Vagina (tissue), 2 donors: ENCODE measurements around the gene AMER3. TPM values are rescaled to one million over a fixed set of nuclear protein-coding genes. Genes with fewer than 3 reads are reported as not detected.
A peak's percentile ranks its signal among the peaks of the same experiment; 100 is the strongest.

ENCODE experiments used
- DNase-seq, 2 donors: peaks; one replicate each; pipeline ENCODE4 v3.0.0-alpha.2; 2017; ENCODE audit errors: extremely low spot score in 2 of 2
- H3K27ac ChIP-seq: fragments of 200-600 bp; sonication (generic); one replicate; pipeline ENCODE4 v1.5.1; 2019
- H3K27me3 ChIP-seq: fragments of 200-600 bp; sonication (generic); one replicate; pipeline ENCODE4 v1.5.1; 2019
- H3K36me3 ChIP-seq, 2 donors: fragments of 200-600 bp; sonication (generic); one replicate each; pipeline ENCODE4 v1.5.1; 2017 to 2019
- H3K4me1 ChIP-seq: fragments of 200-600 bp; sonication (generic); one replicate; pipeline ENCODE4 v1.5.1; 2019
- H3K4me3 ChIP-seq, 2 donors: fragments of 200-600 bp; sonication (generic); 1 replicate in 1 of 2; 2 replicates in 1 of 2; pipeline ENCODE4 v1.5.1; 2016 to 2019
- H3K9me3 ChIP-seq: fragments of 200-600 bp; sonication (generic); one replicate; pipeline ENCODE4 v1.5.1; 2019
- POLR2A ChIP-seq, 2 donors: fragments of 450-650 bp; IDR thresholded peaks; one replicate each; pipeline ENCODE4 v1.6.1; 2017; ENCODE audit warnings: antibody characterized with exemption in 2 of 2, mild to moderate bottlenecking in 2 of 2, moderate library complexity in 2 of 2
- POLR2AphosphoS5 ChIP-seq, 2 donors: sonication (generic); formaldehyde crosslinking; IDR thresholded peaks; one replicate each; pipeline ENCODE4 v1.9.0; 2017; ENCODE audit warnings: antibody characterized with exemption in 2 of 2, mild to moderate bottlenecking in 2 of 2, low read depth in 1 of 2; ENCODE audit not compliant: insufficient read depth in 1 of 2
- intact Hi-C: fragments of 100-400 bp; cut with DNase I; formaldehyde crosslinking; loops from one replicate; pipeline ENCODE4 v1.15.1; 2023
- total RNA-seq: library from RNA; depleted of rRNA; stranded (reverse); fragments of >200 nt; gene quantifications from one replicate; pipeline ENCODE4 v1.2.3, GENCODE V29; 2016
- TF ChIP-seq, protein P1 (sequence below), 3 experiments: fragments of 450-650 bp in 2 of 3; fragments of 200-600 bp in 1 of 3; sonication (generic) in 1 of 3; IDR thresholded peaks; one replicate each; pipeline ENCODE4 v1.5.1; 2017 to 2019; ENCODE audit warnings: antibody characterized with exemption in 3 of 3, mild to moderate bottlenecking in 2 of 3, moderate library complexity in 2 of 3

The AMER3 gene
- total RNA-seq, 1 donor from 2014 or later = not detected

DNA sequence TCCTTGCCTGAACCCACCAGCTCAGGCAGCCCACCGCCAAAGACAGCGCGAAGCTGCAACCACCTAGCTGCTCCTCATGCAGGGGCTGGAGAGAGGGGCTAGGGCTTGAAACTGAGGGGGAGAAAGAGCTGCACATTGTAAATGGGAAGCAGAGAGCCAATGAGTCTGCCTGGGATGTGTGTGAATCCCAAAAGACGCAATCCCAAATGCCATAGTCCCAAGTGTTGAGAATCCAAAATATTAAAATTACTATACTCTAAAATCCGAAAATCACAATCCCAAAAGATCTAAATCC is 9.4 kb downstream of the AMER3 start:
- Histone ChIP-seq H3K4me3 (no peak overlapping the region), H3K9me3 (no peaks in the 10 kb centered on the region), H3K36me3 (no peaks in the 10 kb centered on the region), H3K27ac (no peak overlapping the region), H3K4me1 (no peaks in the 10 kb centered on the region), H3K27me3 (no peaks in the 10 kb centered on the region)
- DNase-seq = no peak
- TF ChIP-seq POLR2AphosphoS5 (IDR thresholded peaks at IDR 0.05; ENCODE audit: insufficient read depth in 1 of 2, low read depth in 1 of 2) (no peak), POLR2A (IDR thresholded peaks at IDR 0.05) (no peak)
- TF ChIP-seq, protein P1, sequence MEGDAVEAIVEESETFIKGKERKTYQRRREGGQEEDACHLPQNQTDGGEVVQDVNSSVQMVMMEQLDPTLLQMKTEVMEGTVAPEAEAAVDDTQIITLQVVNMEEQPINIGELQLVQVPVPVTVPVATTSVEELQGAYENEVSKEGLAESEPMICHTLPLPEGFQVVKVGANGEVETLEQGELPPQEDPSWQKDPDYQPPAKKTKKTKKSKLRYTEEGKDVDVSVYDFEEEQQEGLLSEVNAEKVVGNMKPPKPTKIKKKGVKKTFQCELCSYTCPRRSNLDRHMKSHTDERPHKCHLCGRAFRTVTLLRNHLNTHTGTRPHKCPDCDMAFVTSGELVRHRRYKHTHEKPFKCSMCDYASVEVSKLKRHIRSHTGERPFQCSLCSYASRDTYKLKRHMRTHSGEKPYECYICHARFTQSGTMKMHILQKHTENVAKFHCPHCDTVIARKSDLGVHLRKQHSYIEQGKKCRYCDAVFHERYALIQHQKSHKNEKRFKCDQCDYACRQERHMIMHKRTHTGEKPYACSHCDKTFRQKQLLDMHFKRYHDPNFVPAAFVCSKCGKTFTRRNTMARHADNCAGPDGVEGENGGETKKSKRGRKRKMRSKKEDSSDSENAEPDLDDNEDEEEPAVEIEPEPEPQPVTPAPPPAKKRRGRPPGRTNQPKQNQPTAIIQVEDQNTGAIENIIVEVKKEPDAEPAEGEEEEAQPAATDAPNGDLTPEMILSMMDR (IDR thresholded peaks at IDR 0.05) = no peak
- intact Hi-C loops = no loop called here

DNA sequence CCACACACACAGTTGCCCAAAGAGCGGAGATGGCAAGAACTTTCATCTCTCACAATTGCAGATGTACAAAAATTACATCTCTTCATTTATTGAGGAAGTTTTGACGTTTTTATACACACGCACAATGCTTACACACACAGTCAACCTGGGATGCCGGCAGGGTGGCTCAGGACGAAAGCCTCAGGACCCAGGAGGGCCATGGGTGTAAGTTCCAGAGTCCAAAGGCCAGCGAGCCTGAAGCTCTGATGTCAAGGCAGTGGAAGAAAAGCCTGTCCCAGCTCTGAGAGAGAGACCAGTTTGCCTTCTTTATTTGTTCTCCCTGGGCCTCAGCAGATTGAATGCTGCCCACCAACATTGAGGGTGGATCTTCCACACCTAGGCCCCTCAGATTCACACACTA is 10.1 kb downstream of the AMER3 start:
- Histone ChIP-seq H3K27ac (no peak overlapping the region), H3K4me3 (no peak overlapping the region), H3K27me3 (no peaks in the 10 kb centered on the region), H3K36me3 (no peaks in the 10 kb centered on the region), H3K9me3 (no peaks in the 10 kb centered on the region), H3K4me1 (no peaks in the 10 kb centered on the region)
- DNase-seq = no peak
- intact Hi-C loops = no loop called here
- no peak for TF ChIP-seq POLR2AphosphoS5 (IDR thresholded peaks at IDR 0.05; ENCODE audit: insufficient read depth in 1 of 2, low read depth in 1 of 2)
- TF ChIP-seq, protein P1 (IDR thresholded peaks at IDR 0.05) = no peak
- no peak for TF ChIP-seq POLR2A (IDR thresholded peaks at IDR 0.05)

DNA sequence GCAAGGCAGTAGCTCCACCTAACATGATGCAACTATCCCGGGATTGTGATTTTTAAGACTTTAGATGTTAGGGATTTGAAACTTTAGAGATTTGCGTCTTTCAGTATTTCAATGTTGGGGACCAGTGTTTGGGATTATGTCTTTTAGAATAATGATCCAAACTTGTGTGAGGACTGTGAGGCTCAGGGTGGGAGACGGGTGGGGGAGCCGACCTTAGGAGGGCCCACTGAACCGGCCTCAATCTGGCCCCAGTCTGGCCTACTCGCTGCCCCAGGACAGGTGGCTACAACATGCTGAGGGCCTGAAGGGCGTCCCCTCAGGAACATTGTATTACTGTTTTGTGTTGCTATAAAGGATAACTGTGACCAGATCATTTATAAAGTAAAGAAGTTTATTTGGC is 10.7 kb downstream of the AMER3 start:
- TF ChIP-seq POLR2AphosphoS5 (IDR thresholded peaks at IDR 0.05; ENCODE audit: insufficient read depth in 1 of 2, low read depth in 1 of 2) (no peak), POLR2A (IDR thresholded peaks at IDR 0.05) (no peak)
- TF ChIP-seq, protein P1 (IDR thresholded peaks at IDR 0.05) = no peak
- H3K9me3 ChIP-seq = no peaks in the 10 kb centered on the region
- intact Hi-C loops = no loop called here
- H3K27ac ChIP-seq = no peak overlapping the region
- no peak for DNase-seq
- no peaks in the 10 kb centered on the region for H3K27me3 ChIP-seq
- H3K36me3 ChIP-seq = no peaks in the 10 kb centered on the region
- no peaks in the 10 kb centered on the region for H3K4me1 ChIP-seq
- no peak overlapping the region for H3K4me3 ChIP-seq

DNA sequence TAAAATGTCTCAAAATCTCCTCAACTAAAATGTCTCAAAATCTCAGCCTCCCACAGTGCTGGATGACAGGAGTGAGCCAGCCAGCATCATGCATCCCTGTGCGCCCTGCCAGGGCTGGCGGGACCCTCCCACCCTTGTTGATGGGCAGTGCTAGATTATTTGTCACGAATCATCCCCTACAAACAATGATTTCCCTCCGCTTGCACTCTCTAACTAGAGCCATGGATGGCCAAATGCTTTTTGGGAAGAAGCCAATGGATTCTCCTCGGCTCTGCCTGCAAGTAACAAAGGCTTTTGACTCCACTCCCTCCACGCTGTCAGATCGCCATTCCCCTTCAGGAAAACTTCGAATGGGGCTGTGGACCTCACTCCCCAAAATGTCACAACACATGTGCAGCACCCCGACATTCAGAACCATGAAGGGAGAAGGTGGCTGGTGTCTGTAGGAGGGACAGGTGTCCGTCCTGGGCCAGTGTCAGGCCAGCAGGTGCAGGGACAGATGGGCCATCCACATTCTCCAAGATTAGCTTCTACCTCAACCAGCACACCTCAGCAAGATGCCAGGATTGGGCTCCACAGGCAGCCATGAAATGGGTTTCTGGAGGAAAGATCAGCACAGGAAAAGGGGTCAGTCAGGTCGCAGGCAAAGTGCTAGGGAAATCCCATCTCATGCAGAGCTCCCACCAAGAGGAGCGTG is 11.5 kb downstream of the AMER3 start:
- H3K27ac ChIP-seq = no peak overlapping the region
- no peaks in the 10 kb centered on the region for H3K36me3 ChIP-seq
- no peaks in the 10 kb centered on the region for H3K27me3 ChIP-seq
- TF ChIP-seq POLR2AphosphoS5 (IDR thresholded peaks at IDR 0.05; ENCODE audit: insufficient read depth in 1 of 2, low read depth in 1 of 2) = no peak
- TF ChIP-seq POLR2A (IDR thresholded peaks at IDR 0.05) = no peak
- TF ChIP-seq, protein P1 (IDR thresholded peaks at IDR 0.05) = no peak
- DNase-seq = no peak
- no peaks in the 10 kb centered on the region for H3K9me3 ChIP-seq
- no peaks in the 10 kb centered on the region for H3K4me1 ChIP-seq
- intact Hi-C loops = no loop called here
- H3K4me3 ChIP-seq = no peak overlapping the region

DNA sequence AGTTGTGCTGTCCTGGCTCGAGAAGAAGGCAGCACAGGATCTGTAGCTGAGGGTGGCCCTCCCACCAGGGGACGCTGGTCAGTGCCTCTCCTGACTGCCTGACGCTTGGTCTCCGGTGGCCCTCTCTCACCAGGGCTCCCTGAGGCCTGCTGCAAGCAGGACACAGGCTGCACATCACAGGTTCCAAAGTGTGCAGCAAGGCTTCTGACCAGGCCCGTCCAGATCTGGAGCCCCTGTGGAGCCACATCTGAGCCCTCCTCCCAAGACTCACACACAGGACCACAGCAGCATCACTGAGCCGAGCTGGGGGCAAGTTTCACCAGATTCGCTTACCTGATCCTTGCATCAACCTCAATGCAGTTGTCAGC is 12.1 kb downstream of the AMER3 start:
- no peaks in the 10 kb centered on the region for H3K27me3 ChIP-seq
- no peak for TF ChIP-seq POLR2A (IDR thresholded peaks at IDR 0.05)
- TF ChIP-seq POLR2AphosphoS5 (IDR thresholded peaks at IDR 0.05; ENCODE audit: insufficient read depth in 1 of 2, low read depth in 1 of 2) = no peak
- TF ChIP-seq, protein P1 (IDR thresholded peaks at IDR 0.05) = no peak
- no peaks in the 10 kb centered on the region for H3K9me3 ChIP-seq
- DNase-seq = peak in 1 of 2 donors; percentile 69
- no peak overlapping the region for H3K27ac ChIP-seq
- no peaks in the 10 kb centered on the region for H3K4me1 ChIP-seq
- no peaks in the 10 kb centered on the region for H3K36me3 ChIP-seq
- intact Hi-C loops = no loop called here
- no peak overlapping the region for H3K4me3 ChIP-seq
